DMS114 treated with DMSO at 0.1 percent for 48 hours (cell line): ENCODE measurements around the gene SNED1.

ENCODE experiments used
- DNase-seq: peaks from one replicate; lab custom pipeline; 2025; ENCODE audit not compliant: unreplicated experiment; lab: John Stamatoyannopoulos, UW

Gene SNED1

GRCh38 chr2:241003830-241004564, 5.6 kb downstream of the SNED1 start:
- DNase-seq: no peak

DNA sequence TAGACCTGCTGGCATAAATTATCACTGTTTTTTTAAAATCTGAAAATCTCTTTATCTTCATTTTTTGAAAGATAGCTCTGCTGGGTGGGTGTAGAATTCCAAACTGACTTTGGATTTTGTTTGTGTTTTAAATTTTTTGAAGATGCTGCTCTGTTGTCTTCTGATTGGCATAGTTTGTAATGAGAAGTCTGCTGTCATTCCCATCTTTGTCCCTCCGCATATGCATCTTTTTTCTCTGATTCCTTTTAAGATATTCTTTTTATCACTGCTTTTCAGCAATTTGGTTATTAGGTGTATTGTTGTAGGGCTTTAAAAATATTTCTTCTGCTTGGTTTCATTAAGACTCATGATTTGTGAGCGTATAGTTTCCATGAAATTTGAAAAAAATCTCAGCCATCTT, 7.2 kb downstream of the SNED1 start:
- no peak for DNase-seq

- DNase-seq: no peak
Measured at GRCh38 chr2:241006412-241006811, 8.0 kb downstream of the SNED1 start.

GRCh38 chr2:241007111-241007510, 8.7 kb downstream of the SNED1 start:
- no peak for DNase-seq

DNA sequence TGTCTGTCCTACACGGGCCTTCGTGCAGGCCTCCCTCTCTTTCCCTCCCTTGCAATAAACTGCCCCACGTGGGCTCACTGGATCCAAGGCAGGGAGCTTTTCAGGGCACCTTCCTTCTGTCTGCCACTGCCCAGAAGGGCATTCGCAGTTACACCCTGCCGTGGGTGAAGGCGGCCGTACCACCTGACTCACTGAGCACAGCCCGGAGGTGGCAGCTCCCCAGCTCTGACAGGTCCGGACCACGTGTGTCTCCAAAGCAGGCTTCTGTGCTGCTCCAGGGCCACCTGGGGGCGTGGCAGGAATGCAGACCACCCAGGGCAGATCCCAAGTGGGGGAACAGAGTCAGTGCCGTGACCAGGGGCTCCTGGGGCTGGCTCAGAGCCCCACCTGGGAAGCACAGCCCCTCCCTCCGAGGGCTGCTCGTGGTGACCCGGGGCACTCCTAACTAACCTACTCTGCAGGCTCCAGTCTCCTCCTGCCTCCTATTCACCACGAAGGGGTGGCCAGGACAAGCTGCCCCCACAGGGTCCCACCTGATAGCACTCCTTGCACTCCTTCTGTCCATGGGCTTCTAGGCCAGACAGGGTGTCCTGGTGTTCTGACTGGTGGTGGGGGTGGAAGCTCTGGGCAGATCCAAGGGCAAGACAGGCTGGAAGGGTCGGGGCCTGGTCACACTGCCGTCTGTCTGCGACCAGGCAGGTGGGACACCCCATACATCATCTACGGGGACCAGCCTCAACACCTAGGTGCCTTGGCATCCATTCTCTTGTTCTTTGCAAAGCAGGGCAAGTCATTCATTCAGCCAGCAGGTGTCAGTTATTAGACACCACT, 9.7 kb downstream of the SNED1 start:
- no peak for DNase-seq

DNA sequence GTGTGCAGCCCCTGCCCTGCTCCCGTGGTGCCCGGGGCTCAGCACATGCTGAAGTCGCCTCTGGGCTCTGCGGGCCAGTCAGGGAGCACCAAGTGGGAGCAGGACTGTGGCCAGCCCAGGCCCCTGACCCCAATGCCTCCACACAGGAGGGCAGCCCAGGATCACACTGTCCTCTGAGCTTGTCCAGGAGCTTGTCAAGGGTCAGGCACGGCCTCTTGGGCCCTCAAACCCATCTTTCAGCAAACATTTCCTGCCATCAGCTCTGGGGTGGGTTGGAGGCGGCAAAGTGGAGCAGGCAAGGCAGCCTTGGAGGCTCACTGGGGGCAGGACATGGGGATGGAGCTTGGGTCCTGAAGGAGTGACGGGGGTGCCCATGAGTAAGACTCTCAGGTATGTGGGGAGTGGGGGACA, 10.3 kb downstream of the SNED1 start:
- no peak for DNase-seq

- no peak for DNase-seq
Measured at GRCh38 chr2:241009191-241009590, 10.8 kb downstream of the SNED1 start.

GRCh38 chr2:241009601-241010530, 11.4 kb downstream of the SNED1 start:
- DNase-seq: no peak

GRCh38 chr2:241010531-241011295, 12.3 kb downstream of the SNED1 start:
- DNase-seq: no peak

DNA sequence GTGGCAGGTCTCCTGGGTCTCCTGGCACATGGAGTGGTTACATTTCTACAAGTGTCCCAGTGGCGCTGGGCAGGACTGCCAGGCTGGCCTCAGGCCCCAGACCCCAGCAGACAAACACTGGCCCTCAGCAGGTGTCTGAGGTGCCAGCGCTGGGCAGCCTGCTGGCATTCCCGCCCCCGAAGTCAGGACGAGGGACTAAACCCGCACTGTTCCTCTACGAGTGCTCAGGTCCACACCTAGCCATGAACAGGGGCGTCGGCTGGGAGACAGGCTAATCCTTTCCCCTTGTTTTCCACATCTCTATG, 12.8 kb downstream of the SNED1 start:
- DNase-seq: no peak

GRCh38 chr2:241011751-241012510, 13.5 kb downstream of the SNED1 start:
- no peak for DNase-seq

GRCh38 chr2:241014224-241014623, 15.8 kb downstream of the SNED1 start:
- no peak for DNase-seq

DNA sequence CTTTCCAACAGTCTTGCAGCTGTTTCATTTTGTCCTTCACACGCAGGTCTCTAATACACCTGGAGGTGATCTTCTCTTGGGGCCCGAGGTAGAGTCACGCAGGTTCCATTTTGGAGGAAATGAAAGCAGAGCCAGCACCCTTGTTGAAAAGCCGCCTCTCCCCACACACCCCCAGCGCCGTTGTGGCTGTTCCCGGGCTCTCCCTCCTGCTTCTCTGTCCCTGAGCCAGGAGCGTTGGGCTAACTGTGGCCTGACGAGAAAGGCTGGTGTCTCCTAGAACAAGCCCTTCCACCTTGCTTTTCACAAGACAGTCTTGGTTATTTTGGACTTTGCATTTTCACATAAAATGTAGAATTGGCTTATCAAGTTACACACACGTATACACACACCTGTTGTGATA, 16.3 kb downstream of the SNED1 start:
- DNase-seq: no peak

DNA sequence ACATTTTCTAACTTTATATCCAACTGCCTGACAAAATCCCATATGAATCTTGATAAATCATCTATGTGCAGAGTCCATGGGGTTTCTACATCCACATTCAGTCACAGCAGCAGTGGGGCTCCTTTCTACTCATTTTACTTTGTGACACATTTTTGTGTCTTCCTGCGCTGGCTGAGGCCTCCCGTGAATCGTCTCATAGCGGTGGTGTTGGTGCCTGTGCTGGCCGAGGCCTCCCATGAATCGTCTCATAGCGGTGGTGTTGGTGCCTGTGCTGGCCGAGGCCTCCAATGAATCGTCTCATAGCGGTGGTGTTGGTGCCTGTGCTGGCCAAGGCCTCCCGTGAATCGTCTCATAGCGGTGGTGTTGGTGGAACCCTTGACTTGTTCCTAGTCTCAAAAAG, 17.0 kb downstream of the SNED1 start:
- no peak for DNase-seq

DNA sequence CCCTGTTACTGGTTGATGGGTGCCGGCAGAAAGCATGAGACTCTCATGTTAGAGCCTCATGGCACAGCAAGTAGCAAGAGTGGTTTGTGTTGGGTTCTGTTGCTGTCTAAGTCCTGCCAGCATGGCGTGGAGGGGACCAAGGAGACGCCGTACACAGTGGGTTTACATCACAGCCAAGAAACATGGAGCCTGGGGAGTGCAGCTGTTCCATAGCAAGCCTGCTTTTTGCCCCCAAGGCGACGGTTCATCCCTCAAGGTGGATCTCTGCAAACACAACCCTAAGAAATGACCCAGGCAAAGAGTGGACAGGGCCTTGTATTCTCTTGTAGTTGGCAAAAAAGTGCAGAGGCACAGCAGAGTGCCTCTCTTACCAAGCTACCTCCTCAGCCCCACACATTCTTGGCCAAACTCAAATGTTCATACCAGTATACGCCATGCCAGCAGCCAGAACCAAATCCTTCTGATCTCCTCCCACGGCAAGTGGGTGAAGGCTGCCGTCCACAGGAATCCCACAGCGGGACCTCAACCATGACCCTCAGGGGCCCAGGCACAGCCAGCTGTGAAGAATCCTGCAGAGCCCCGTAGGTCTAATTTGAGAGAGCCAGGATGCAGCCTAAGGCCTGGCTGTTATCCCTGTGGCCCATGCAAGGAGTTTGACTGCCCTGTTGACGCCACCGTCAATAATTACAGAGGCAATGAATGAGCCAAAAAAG, 19.0 kb downstream of the SNED1 start:
- no peak for DNase-seq

DNA sequence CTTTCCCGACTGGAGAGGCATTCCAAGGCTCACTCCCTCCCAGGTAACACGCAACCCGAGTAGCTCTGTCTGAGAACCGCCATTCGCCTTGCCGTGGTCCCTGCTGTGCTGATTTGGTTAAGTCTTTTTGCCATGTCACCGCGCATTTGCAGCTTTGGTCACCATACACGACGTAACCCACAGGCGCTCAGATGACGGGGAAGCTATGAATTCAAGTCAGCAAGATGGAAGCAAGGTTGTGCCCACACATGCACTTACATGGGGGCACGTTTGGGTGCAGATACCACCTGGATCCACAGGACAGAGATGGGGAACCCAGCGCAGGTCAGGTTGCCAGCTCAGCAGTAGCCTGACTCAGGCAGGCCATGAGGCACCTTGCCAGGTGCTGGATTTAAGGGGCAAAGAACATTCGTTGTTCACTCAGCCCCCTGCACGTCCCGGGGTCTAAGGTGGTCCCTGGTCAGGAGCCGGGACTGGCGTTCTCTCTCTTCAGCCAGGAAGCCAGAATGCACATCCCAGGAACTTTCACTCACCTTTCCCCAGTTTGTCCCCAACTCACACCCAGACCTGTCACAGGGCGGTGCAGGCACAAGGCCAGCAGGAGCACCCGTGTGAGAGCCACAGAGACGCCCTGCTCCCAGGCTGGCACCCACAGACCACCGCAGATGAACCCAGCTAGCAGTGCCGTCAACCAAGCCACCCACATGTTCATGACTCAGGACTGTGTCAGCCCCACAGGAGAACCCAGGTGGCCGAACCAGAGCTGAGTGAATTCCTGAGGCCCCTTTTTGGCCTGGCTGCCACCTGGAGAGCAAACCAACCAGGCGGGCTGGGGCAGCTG, 19.9 kb downstream of the SNED1 start:
- no peak for DNase-seq

DNA sequence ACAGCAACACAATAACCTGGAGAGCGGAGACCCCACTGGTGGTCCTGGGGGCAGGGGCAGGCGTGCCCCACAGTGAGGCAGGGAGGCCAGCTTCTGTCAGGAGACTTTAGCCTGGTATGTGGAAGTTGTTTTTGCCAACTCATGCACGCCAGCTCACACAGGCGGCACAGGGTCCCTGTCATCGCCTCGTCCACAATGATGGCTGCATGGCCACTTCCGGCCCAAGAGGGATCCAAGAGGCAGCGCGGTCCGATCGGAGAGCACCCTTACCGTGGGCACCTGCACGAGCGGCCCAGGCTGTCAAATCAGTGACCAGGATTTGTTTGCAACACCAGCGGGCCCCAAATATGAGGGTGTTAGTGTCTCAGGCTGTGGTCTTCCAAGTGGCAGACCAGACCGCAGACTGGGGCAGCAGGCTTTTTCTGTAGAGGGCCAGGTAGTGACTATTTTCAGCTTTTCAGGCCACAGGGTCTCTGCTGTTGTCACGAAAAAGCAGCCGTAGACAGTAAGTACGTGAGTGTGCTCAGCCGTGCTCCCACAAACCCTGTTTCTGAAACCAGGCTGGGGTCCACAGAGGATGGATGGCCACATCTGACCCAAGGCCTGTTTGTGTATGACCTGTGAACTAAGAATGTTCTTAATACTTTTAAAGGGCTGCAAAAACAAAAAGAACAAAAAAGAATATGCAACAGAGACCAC, 21.2 kb downstream of the SNED1 start:
- no peak for DNase-seq

DNA sequence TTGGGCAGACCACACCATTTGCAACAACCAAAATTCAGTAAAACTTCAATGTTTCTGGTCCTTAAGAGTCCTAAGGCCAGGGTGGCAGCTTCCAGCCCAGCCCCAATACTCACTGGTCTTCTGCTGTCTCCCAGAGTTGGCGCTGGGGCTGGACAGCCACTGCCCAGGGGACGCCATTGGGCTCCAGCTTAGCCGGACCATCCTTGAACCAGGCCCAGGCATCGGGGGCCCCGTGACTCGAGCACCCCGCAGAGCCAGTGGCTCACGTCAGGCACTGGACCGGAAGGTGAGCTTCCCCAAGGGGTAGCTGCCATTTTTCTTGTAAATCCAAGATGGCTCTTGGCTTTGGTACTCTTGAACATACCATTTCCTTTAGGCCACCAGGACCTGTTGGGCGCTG, 21.8 kb downstream of the SNED1 start:
- DNase-seq: no peak
